GM23338 (cell line): ENCODE measurements around the gene COL6A3. TPM values are rescaled to one million over a fixed set of nuclear protein-coding genes. Genes with fewer than 3 reads are reported as not detected.

Experiments used
- ATAC-seq: fragments of 200-7000 bp; cut with Tn5 transposase; 3 replicates; pipeline ENCODE4 v1.9.1; 2020
- DNase-seq: peaks from one replicate; pipeline ENCODE4 v3.0.0-alpha.2; 2015; ENCODE audit warnings: low spot score
- H2AFZ ChIP-seq: fragments of 200-600 bp; sonication (generic); 2 replicates; pipeline ENCODE4 v1.8.0; 2016; ENCODE audit warnings: antibody characterized with exemption, mild to moderate bottlenecking, moderate library complexity
- H3F3A ChIP-seq: fragments of 200-600 bp; sonication (generic); replicated peaks from 2 replicates; pipeline ENCODE4 v1.8.0; 2017; ENCODE audit warnings: antibody characterized with exemption, mixed run types, low read depth
- H3K27ac ChIP-seq: fragments of 200-600 bp; sonication (generic); 2 replicates; pipeline ENCODE4 v1.6.1; 2016; ENCODE audit warnings: low read depth
- H3K27me3 ChIP-seq: fragments of 200-600 bp; sonication (generic); 2 replicates; pipeline ENCODE4 v1.8.0; 2016; ENCODE audit warnings: mild to moderate bottlenecking, mixed run types, moderate library complexity; ENCODE audit not compliant: insufficient read depth
- H3K36me3 ChIP-seq: fragments of 200-600 bp; sonication (generic); 2 replicates; pipeline ENCODE4 v1.8.0; 2016; ENCODE audit warnings: mild to moderate bottlenecking; ENCODE audit not compliant: insufficient read depth
- H3K4me1 ChIP-seq: fragments of 200-600 bp; sonication (generic); 2 replicates; pipeline ENCODE4 v1.8.0; 2016; ENCODE audit warnings: mild to moderate bottlenecking, moderate library complexity; ENCODE audit not compliant: insufficient read depth
- H3K4me2 ChIP-seq: fragments of 200-600 bp; sonication (generic); 2 replicates; pipeline ENCODE4 v1.7.1; 2017; ENCODE audit warnings: mixed run types
- H3K4me3 ChIP-seq: fragments of 200-600 bp; sonication (generic); 2 replicates; pipeline ENCODE4 v1.6.1; 2016; ENCODE audit warnings: mixed run types
- H3K79me2 ChIP-seq: fragments of 200-600 bp; sonication (generic); replicated peaks from 2 replicates; pipeline ENCODE4 v1.8.0; 2017; ENCODE audit warnings: mild to moderate bottlenecking; ENCODE audit not compliant: insufficient read depth
- H3K9me2 ChIP-seq: fragments of 200-600 bp; sonication (generic); 2 replicates; pipeline ENCODE4 v1.8.0; 2017; ENCODE audit not compliant: insufficient read depth
- H4K20me1 ChIP-seq: fragments of 200-600 bp; sonication (generic); replicated peaks from 2 replicates; pipeline ENCODE4 v1.8.0; 2017; ENCODE audit warnings: mild to moderate bottlenecking; ENCODE audit not compliant: insufficient read depth
- H3K27ac Mint-ChIP-seq: 2 replicates; pipeline ENCODE4 v1.8.0; 2020; ENCODE audit warnings: inconsistent platforms, mild to moderate bottlenecking, moderate library complexity, mixed read lengths
- H3K27me3 Mint-ChIP-seq: 3 replicates; pipeline ENCODE4 v1.8.0; 2022; ENCODE audit warnings: low read depth, mild to moderate bottlenecking, moderate library complexity, mixed read lengths, inconsistent platforms; ENCODE audit not compliant: insufficient read depth, poor library complexity
- H3K36me3 Mint-ChIP-seq: 3 replicates; pipeline ENCODE4 v1.8.0; 2021; ENCODE audit warnings: low read depth, mild to moderate bottlenecking, inconsistent platforms, moderate library complexity, mixed read lengths
- H3K4me1 Mint-ChIP-seq: 3 replicates; pipeline ENCODE4 v1.8.0; 2020; ENCODE audit warnings: mild to moderate bottlenecking, inconsistent platforms, mixed read lengths
- H3K4me3 Mint-ChIP-seq: 3 replicates; pipeline ENCODE4 v1.8.0; 2021; ENCODE audit warnings: moderate library complexity, mild to moderate bottlenecking, inconsistent platforms, mixed read lengths
- H3K9me3 Mint-ChIP-seq: 3 replicates; pipeline ENCODE4 v1.8.0; 2020; ENCODE audit warnings: moderate library complexity, mild to moderate bottlenecking, inconsistent platforms, mixed read lengths
- EZH2 ChIP-seq: fragments of 200-600 bp; sonication (generic); IDR thresholded peaks from one replicate; pipeline ENCODE4 v1.8.0; 2017; ENCODE audit warnings: antibody characterized with exemption, mild to moderate bottlenecking, low read depth; ENCODE audit not compliant: unreplicated experiment
- EZH2phosphoT487 ChIP-seq: fragments of 200-600 bp; sonication (generic); IDR thresholded peaks from one replicate; pipeline ENCODE4 v1.8.1; 2018; ENCODE audit warnings: antibody characterized with exemption; ENCODE audit not compliant: unreplicated experiment
- NANOG ChIP-seq: IDR thresholded peaks from 2 replicates; pipeline ENCODE4 v1.6.1; 2016; ENCODE audit warnings: antibody characterized with exemption, borderline replicate concordance
- POLR2AphosphoS5 ChIP-seq: IDR thresholded peaks from 2 replicates; pipeline ENCODE4 v1.6.1; 2016; ENCODE audit warnings: antibody characterized with exemption, low read depth
- STAT1 ChIP-seq: IDR thresholded peaks from one replicate; pipeline ENCODE4 v1.6.1; 2016; ENCODE audit warnings: antibody characterized with exemption; ENCODE audit not compliant: unreplicated experiment
- ZNF114 ChIP-seq: fragments of 250-450 bp; sonication (Bioruptor Pico); IDR thresholded peaks from 2 replicates; pipeline ENCODE4 v1.5.0; 2020; ENCODE audit warnings: mild to moderate bottlenecking, moderate library complexity
- ZNF331 ChIP-seq: fragments of 250-450 bp; sonication (Bioruptor Pico); IDR thresholded peaks from 2 replicates; pipeline ENCODE4 v1.5.0; 2020; ENCODE audit warnings: low read depth, mild to moderate bottlenecking, moderate library complexity
- polyA plus RNA-seq: library from polyadenylated mRNA; unstranded; fragments of >200 nt; fragmentation: Nextera tagmentation; extraction: Ambion mirVana; gene quantifications from 2 replicates; pipeline ENCODE4 v1.2.1, GENCODE V29; 2016
- total RNA-seq: library from RNA; depleted of rRNA; stranded (reverse); fragments of >200 nt; shearing (Covaris generic); gene quantifications from 2 replicates; pipeline ENCODE4 v1.2.3, GENCODE V29; 2014
- TF ChIP-seq, protein P1 (sequence below): IDR thresholded peaks from 2 replicates; pipeline ENCODE4 v1.6.1; 2016; ENCODE audit warnings: antibody characterized with exemption
- TF ChIP-seq, protein P2 (sequence below), 2 experiments: fragments of 200-600 bp in 1 of 2; sonication (generic) in 1 of 2; conservative IDR thresholded peaks; 2 replicates each; pipeline versions ENCODE4 v1.5.1 to v1.6.1; 2016 to 2017; ENCODE audit warnings: antibody characterized with exemption in 2 of 2, low read depth in 2 of 2, mild to moderate bottlenecking in 2 of 2, moderate library complexity in 1 of 2
- TF ChIP-seq, protein P3 (sequence below): IDR thresholded peaks from one replicate; pipeline ENCODE4 v1.6.1; 2018; ENCODE audit warnings: antibody characterized with exemption; ENCODE audit not compliant: unreplicated experiment

COL6A3 gene
- total and polyA plus RNA-seq, 2 experiments from 2014 or later: 1.2 to 7.3 TPM

DNA sequence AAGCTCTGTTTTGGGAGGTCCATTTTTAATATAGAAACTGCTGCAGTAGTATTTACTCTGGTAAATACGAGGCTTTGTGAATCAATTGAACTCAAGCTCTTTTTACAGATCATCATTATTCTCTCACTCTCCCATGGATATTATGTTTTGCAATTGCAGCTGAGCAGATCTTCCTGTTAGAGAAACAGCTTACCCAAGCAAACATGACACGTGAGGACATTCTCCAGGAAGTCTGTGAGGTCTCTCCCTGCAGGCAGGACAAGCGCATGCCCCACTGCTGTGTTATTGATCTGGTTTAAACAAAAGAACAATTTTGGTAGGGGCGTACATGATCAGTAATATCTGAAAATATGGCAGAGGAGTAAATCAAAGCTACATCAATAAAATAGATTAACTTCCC lies 72.1 kb downstream of the COL6A3 start:
- H3K4me3 Mint-ChIP-seq: no peak overlapping the region
- Histone ChIP-seq H3K4me1 (no peaks in the 10 kb centered on the region), H3K27me3 (no peaks in the 10 kb centered on the region), H3K27ac (no peak overlapping the region), H3K4me3 (no peak overlapping the region), H3F3A (no peaks in the 10 kb centered on the region), H3K4me2 (no peak overlapping the region), H3K9me2 (no peaks in the 10 kb centered on the region; the same call in 1 of the 2 replicates), H3K79me2 (no peaks in the 10 kb centered on the region), H2AFZ (no peak overlapping the region; the same call in 1 of the 2 replicates), H3K36me3 (no peaks in the 10 kb centered on the region), H4K20me1 (no peaks in the 10 kb centered on the region)
- peaks cover 5% of the 10 kb centered on the region; the same call in 1 of the 3 replicates for H3K36me3 Mint-ChIP-seq
- no peaks in the 10 kb centered on the region for H3K9me3 Mint-ChIP-seq
- H3K27me3 Mint-ChIP-seq: peaks cover 7% of the 10 kb centered on the region
- ATAC-seq (no peak), DNase-seq (no peak)
- TF ChIP-seq EZH2phosphoT487 (no peak), EZH2 (no peak)
- TF ChIP-seq, protein P1, sequence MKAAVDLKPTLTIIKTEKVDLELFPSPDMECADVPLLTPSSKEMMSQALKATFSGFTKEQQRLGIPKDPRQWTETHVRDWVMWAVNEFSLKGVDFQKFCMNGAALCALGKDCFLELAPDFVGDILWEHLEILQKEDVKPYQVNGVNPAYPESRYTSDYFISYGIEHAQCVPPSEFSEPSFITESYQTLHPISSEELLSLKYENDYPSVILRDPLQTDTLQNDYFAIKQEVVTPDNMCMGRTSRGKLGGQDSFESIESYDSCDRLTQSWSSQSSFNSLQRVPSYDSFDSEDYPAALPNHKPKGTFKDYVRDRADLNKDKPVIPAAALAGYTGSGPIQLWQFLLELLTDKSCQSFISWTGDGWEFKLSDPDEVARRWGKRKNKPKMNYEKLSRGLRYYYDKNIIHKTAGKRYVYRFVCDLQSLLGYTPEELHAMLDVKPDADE: no peak
- no peaks in the 10 kb centered on the region; the same call in 2 of the 3 replicates for H3K4me1 Mint-ChIP-seq
- H3K27ac Mint-ChIP-seq: no peak overlapping the region

DNA sequence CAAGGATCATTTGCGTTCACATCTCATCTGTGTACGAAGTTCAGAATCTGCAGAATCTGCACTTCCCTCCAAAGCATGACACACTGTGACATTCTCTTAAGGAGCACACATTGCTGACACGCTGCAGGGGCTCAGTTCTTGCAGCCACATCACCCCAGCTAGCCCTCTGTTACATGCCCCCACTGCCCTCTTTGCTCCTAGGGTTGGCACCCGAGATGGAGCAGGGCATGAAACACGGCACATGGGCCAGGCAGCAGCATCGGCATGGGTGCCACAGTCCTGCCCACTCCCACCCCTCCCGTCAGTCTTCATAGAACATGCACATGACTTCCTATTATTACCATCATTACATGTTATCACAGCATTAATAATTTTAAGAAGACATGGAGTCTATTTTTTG lies 76.4 kb downstream of the COL6A3 start:
- no peak overlapping the region for H3K4me3 ChIP-seq
- no peak overlapping the region for H3K4me2 ChIP-seq
- no peak overlapping the region for H3K27ac ChIP-seq
- H3K4me1 ChIP-seq: no peaks in the 10 kb centered on the region
- no peaks in the 10 kb centered on the region for H3K36me3 ChIP-seq
- H3K79me2 ChIP-seq: no peaks in the 10 kb centered on the region
- no peak for DNase-seq
- no peaks in the 10 kb centered on the region for H4K20me1 ChIP-seq
- ATAC-seq: no peak
- Mint-ChIP-seq H3K36me3 (no peaks in the 10 kb centered on the region), H3K27ac (no peak overlapping the region), H3K27me3 (peaks cover under 1% of the 10 kb centered on the region), H3K4me1 (peaks cover 9% of the 10 kb centered on the region; the same call in 2 of the 3 replicates), H3K9me3 (no peaks in the 10 kb centered on the region), H3K4me3 (no peak overlapping the region)
- H3K27me3 ChIP-seq: no peaks in the 10 kb centered on the region
- TF ChIP-seq, protein P2, sequence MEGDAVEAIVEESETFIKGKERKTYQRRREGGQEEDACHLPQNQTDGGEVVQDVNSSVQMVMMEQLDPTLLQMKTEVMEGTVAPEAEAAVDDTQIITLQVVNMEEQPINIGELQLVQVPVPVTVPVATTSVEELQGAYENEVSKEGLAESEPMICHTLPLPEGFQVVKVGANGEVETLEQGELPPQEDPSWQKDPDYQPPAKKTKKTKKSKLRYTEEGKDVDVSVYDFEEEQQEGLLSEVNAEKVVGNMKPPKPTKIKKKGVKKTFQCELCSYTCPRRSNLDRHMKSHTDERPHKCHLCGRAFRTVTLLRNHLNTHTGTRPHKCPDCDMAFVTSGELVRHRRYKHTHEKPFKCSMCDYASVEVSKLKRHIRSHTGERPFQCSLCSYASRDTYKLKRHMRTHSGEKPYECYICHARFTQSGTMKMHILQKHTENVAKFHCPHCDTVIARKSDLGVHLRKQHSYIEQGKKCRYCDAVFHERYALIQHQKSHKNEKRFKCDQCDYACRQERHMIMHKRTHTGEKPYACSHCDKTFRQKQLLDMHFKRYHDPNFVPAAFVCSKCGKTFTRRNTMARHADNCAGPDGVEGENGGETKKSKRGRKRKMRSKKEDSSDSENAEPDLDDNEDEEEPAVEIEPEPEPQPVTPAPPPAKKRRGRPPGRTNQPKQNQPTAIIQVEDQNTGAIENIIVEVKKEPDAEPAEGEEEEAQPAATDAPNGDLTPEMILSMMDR (conservative IDR thresholded peaks at IDR 0.05; ENCODE audit: low read depth in 2 of 2): no peak
- TF ChIP-seq EZH2phosphoT487 (no peak), EZH2 (no peak), ZNF331 (CRISPR knock-in tag) (no peak), ZNF114 (CRISPR knock-in tag) (no peak), NANOG (no peak)
- no peaks in the 10 kb centered on the region for H3F3A ChIP-seq
- no peak overlapping the region for H2AFZ ChIP-seq
- H3K9me2 ChIP-seq: 0 out of 2 replicates have a peak, but pooled peaks cover 10% of the 10 kb centered on the region

DNA sequence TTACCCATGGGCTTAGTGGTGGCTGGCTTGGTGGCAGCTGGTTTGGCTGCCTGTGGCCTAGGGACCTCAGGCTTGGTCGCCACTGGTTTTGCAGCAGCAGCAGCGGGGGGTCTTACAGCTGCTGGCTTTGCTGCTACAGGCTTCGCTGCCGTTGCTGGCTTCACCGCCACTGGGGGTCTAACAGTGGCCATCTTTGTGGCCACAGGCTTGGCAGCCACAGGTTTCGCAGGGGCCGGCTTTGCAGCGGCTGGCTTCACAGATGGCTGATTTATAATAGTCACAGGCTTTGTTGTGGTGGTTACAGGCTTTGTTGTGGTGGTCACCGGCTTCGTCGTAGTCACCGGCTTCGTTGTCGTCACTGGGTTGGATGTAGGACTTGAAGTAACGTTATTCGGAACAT lies 77.8 kb downstream of the COL6A3 start:
- H3K4me1 Mint-ChIP-seq: peaks cover 10% of the 10 kb centered on the region; the same call in 2 of the 3 replicates
- H2AFZ ChIP-seq: no peak overlapping the region
- H3K4me3 Mint-ChIP-seq: no peak overlapping the region
- no peak for ATAC-seq
- no peak overlapping the region for H3K4me3 ChIP-seq
- no peak overlapping the region for H3K27ac Mint-ChIP-seq
- H3K9me2 ChIP-seq: 0 out of 2 replicates have a peak, but pooled peaks cover 10% of the 10 kb centered on the region
- H3K36me3 ChIP-seq: no peaks in the 10 kb centered on the region
- no peak overlapping the region for H3K4me2 ChIP-seq
- no peaks in the 10 kb centered on the region for H3F3A ChIP-seq
- H3K9me3 Mint-ChIP-seq: no peaks in the 10 kb centered on the region
- no peak overlapping the region for H3K27ac ChIP-seq
- no peaks in the 10 kb centered on the region for H3K79me2 ChIP-seq
- no peak for DNase-seq
- no peaks in the 10 kb centered on the region for H4K20me1 ChIP-seq
- H3K36me3 Mint-ChIP-seq: no peaks in the 10 kb centered on the region
- no peaks in the 10 kb centered on the region for H3K27me3 ChIP-seq
- peaks cover under 1% of the 10 kb centered on the region for H3K4me1 ChIP-seq
- H3K27me3 Mint-ChIP-seq: no peaks in the 10 kb centered on the region
- TF ChIP-seq POLR2AphosphoS5 (no peak), STAT1 (no peak), ZNF331 (CRISPR knock-in tag) (no peak)
- TF ChIP-seq, protein P1: no peak
- TF ChIP-seq, protein P3, sequence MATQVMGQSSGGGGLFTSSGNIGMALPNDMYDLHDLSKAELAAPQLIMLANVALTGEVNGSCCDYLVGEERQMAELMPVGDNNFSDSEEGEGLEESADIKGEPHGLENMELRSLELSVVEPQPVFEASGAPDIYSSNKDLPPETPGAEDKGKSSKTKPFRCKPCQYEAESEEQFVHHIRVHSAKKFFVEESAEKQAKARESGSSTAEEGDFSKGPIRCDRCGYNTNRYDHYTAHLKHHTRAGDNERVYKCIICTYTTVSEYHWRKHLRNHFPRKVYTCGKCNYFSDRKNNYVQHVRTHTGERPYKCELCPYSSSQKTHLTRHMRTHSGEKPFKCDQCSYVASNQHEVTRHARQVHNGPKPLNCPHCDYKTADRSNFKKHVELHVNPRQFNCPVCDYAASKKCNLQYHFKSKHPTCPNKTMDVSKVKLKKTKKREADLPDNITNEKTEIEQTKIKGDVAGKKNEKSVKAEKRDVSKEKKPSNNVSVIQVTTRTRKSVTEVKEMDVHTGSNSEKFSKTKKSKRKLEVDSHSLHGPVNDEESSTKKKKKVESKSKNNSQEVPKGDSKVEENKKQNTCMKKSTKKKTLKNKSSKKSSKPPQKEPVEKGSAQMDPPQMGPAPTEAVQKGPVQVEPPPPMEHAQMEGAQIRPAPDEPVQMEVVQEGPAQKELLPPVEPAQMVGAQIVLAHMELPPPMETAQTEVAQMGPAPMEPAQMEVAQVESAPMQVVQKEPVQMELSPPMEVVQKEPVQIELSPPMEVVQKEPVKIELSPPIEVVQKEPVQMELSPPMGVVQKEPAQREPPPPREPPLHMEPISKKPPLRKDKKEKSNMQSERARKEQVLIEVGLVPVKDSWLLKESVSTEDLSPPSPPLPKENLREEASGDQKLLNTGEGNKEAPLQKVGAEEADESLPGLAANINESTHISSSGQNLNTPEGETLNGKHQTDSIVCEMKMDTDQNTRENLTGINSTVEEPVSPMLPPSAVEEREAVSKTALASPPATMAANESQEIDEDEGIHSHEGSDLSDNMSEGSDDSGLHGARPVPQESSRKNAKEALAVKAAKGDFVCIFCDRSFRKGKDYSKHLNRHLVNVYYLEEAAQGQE: no peak
